ENCODE data around the gene LDLRAP1.

LDLRAP1 gene

GRCh38 chr1:25524568-25525360 is 18.6 kb upstream of the LDLRAP1 start:
- DNase-seq (ENCODE audit: low read depth, low spot score): no peak

- no peak for DNase-seq (ENCODE audit: low read depth, low spot score)
These were observed 18.1 kb upstream of the LDLRAP1 start for GRCh38 chr1:25525361-25525688.

DNA sequence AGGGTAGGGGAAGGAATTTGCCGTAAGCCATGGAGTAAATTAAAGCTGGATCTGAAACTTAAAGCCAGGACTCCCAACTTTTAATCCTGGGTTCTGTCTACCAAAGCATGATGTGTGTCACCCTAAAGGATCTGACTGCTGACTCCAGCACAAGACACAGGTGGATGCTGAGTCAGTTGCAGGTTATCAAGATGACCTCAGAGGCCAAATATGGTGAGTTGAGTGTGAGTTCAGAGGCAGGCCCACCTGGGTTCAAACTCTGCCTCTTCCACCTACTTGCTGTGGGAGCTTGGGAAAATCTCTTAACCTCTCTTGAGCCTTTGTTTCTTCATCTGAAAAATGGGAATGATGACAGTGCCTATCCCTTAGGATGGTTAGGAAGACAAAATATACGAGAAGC is 16.7 kb upstream of the LDLRAP1 start:
- DNase-seq (ENCODE audit: low read depth, low spot score): no peak

DNA sequence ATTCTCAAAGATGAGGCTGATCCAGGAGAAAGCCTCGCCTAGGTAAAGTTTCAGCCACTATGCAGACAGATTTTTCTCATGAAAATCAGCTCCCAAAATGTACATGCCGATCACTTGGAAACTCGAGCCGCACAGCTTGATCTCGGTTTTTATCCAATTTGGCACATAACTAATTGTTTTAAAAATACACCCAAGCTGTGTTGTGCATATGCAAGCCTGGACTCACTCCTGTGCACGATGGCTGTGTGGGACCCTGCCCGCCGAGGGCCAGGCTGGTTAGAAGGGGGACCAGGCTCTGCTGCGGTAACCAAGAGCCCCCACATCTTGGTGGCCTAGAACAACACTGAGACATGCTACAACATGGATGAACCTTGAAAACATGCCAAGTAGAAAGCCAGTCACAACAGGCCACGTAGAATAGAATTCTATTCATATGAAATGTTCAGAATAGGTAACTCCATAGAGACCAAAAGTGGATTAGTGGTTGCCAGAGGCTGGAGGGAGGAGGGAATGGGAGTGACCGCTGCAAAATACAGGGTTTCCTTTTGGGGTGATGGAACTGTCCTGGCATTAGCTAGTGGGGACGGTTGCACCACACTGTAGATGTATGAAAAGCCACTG is 16.1 kb upstream of the LDLRAP1 start:
- no peak for DNase-seq (ENCODE audit: low read depth, low spot score)

GRCh38 chr1:25527946-25528595 is 15.3 kb upstream of the LDLRAP1 start:
- no peak for DNase-seq (ENCODE audit: low read depth, low spot score)

DNA sequence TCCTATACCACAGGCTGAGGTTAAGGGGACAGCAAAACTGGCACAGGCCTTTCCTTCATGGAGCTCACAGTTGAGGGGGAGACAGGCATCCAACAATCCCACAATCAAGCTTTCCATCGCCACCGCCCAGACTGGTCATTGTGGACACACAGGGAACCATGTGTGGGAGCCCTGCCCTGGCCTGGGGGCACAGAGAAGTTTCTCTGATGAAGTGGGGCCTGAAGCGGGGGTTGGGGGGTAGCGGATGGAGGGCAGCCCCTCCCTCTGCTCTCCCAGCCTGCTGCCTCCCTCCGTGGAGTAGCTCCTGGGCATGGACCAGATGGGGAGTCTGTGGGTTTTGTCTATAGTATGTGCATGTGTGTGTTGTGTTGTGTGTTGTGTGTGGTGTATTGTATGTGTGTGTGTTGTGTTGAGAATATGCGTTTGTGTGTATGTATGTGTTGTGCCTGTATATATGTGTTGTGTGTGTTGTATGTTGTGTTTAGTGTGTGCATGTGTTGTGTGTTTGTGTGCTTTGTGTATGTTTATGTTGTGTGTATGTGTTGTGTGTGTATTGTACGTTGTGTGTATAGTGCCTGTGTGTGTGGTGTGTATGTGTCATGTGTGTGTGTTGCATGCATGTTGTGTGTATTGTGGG is 14.4 kb upstream of the LDLRAP1 start:
- DNase-seq (ENCODE audit: low read depth, low spot score): no peak

DNA sequence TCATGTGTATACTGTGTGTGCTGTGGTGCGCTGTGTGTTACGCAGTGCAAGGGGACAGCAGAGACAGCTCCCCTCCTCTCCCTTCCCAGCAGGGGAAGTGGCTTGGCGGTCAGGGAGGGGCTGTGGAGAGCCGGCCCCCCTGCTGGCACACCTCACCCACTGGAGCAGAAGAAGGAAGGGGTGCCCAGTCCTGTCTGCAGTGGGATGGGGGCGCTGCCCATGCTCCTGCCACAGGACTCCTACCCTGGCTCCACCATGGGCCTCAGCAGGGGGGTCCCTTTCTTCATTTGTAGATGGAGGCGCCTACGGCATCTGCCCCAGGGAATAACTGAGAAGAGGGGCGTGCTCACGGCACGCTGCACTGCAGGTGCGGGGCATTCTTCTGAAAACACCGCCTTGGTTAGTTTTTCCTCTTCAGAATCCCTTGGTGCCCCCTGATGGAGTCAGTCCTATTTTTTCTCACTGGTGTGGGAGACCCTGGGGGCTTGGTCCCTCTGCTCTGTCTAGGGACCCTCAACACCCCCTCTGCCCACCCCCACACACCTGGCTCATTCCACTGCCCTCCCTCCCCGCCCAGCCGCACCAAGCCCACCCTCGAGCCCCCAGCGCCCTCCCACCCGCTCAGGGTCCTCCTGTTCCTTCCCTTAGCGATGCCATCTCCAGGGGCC is 13.8 kb upstream of the LDLRAP1 start:
- no peak for DNase-seq (ENCODE audit: low read depth, low spot score)

GRCh38 chr1:25530186-25531081 is 13.0 kb upstream of the LDLRAP1 start:
- DNase-seq (ENCODE audit: low read depth, low spot score): no peak

GRCh38 chr1:25531082-25531461 is 12.3 kb upstream of the LDLRAP1 start:
- no peak for DNase-seq (ENCODE audit: low read depth, low spot score)

DNA sequence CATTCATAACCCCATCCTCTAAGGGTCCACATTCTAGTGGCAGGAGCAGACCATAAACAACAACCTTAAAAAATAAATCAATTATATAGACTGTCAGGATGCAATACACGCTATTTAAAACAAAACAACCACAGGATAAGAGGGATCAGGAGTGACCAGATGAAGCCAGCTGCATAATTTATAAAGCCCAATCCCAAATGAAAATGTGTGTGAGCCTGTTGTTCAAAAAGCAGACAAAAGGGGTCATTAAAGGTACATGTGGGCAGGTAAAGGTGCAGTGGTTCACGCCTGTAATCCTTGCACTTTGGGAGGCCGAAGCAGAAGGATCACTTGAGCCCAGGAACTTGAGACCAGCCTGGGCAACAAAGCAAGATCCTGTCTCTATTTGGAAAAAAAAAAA is 10.4 kb upstream of the LDLRAP1 start:
- no peak for DNase-seq (ENCODE audit: low read depth, low spot score)

- no peak for DNase-seq (ENCODE audit: low read depth, low spot score)
These were observed 9.5 kb upstream of the LDLRAP1 start for GRCh38 chr1:25533775-25534409.

DNA sequence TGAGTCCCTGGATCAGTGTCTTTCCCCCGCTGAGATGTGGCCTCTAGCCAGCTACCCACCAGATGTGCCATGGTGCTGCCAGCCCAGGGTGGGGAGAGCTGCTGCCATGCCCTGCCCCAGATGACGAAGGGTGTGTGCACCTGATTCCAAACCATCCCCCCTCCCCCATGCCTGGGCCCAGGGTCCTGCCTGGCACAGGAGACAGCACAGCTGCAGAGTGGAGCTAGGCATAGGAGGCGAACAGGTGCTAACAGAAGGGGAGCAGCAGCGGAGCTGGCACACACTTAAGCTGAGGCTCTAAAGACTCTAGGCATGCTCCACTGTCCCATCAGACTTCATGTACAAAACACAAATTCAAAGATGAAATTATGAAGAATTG is 9.0 kb upstream of the LDLRAP1 start:
- no peak for DNase-seq (ENCODE audit: low read depth, low spot score)

DNA sequence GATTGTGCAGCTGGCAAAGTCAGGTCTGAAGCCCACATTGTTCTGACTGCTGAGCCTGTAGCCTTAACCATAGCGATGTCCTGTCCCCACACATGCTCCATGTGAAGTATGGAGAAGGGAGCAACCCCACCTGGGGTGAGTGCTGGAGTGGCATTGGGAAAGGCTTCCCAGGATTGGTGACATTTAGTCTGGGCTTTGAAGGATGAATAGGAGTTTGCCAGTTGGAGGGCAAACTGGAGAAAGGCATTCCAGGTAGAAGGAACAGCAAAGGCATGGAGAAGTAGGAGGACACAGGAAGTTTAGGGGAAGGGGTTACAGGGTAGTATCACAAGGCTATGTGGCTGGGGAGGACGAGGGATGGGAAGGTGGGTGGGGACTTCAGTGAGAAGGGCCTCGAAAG is 7.3 kb upstream of the LDLRAP1 start:
- DNase-seq (ENCODE audit: low read depth, low spot score): no peak

- no peak for DNase-seq (ENCODE audit: low read depth, low spot score)
These were observed 6.1 kb upstream of the LDLRAP1 start for GRCh38 chr1:25537153-25537831.

- no peak for DNase-seq (ENCODE audit: low read depth, low spot score)
These were observed 5.1 kb upstream of the LDLRAP1 start for GRCh38 chr1:25538191-25538767.

- no peak for DNase-seq (ENCODE audit: low read depth, low spot score)
These were observed 2.6 kb upstream of the LDLRAP1 start for GRCh38 chr1:25540750-25541342.

DNA sequence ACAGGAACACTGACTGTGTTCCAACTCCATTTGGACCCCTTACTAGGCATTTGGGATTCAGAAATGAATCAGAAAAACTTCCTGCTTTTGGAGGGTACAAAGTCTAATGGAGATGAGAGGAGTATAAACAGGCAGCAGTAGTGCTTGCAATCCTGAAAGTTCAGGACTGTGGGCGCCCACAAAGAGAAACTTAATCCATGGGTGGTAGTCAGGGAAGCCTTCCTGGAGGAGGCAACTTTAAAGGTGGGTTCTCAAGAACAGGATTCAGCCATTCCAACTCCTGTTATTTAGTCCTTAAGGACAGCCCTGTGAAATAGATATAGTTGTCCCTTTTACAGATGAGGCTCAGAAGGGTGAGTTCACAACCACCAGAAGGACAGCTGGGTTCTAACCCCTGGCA is 2.0 kb upstream of the LDLRAP1 start:
- DNase-seq (ENCODE audit: low read depth, low spot score): no peak

- no peak for DNase-seq (ENCODE audit: low read depth, low spot score)
These were observed 1.3 kb upstream of the LDLRAP1 start for GRCh38 chr1:25541889-25542658.
